Activated T-helper 9 cell treated with anti-CD3 and anti-CD28 coated beads, Interleukin-2, amount 50 U/mL, for 16 hours (primary cell): ENCODE results near the gene SCGB1D4.
A peak's percentile ranks its signal among the peaks of the same experiment; 100 is the strongest.
"Not testable (repeated sequence)": the region's sequence is repeated elsewhere in the genome, so short reads cannot be mapped to it uniquely, and the experiment has no call there.

Source experiments
- DNase-seq: peaks from one replicate; pipeline ENCODE4 v3.0.0-alpha.2; 2020; ENCODE audit warnings: low read depth

Gene SCGB1D4, protein sequence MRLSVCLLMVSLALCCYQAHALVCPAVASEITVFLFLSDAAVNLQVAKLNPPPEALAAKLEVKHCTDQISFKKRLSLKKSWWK

DNA sequence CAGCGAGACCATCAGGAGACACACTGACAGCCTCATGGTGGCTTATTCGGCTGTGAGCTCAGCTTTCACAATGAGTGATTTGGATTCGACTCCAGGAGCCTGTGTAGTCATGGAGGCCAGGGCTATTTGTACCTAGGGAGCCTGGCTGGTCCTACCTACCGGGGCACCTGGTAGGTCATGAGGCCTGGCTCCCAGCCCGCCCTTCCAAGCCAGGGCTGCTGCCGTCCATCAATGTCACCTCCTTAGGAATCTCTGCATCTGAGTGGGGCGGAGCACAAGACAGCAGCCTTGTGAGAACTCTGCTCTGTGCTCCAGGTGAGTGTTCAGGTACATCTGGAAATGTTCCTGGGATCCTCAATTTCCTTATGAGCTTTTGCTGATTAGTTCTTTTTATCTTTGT lies at the start of gene SCGB1D4:
SCGB1D4 (minus strand) TSS at position 101 of the 400 bp plus-strand sequence; CDS start at position 36, 65 bp downstream.
- no peak for DNase-seq

DNA sequence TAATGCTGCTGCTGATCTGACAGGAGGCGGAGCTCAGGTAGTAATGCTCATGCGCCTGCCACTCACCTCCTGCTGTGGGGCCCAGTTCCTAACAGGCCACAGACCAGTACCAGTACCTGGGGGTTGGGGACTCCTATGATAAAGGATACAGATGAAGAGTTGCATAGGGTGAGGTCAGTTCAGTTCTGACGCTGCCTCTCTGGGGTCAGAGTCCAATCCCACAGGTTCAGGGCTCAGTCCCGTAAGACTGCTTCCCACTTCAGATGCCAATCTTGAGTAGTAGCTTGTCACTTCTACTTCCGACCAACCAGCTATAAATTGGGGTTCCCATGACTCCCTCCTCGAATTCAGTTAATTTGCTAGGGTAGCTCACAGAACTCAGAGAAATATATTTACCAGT lies 47.0 kb upstream of the SCGB1D4 start:
- no peak for DNase-seq

DNA sequence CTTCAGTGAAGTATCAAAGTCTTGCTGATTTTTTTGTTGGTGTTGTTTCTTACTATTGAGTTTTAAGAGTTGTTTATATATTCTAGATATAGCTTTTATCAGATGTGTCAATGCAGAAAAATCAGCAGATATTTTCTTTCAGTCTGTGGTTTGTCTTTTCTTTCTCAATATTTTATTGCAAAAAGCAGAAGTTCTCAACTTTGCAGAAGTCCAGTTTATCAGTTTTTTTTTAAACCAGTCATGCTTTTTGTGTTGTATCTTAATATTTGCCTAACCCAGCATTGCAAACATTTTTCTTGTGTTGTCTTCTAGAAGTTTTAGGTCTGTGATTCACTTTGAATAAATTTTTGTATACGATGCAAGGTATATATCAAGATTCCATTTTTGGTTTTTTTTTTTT lies 45.3 kb upstream of the SCGB1D4 start:
- DNase-seq = no peak

DNA sequence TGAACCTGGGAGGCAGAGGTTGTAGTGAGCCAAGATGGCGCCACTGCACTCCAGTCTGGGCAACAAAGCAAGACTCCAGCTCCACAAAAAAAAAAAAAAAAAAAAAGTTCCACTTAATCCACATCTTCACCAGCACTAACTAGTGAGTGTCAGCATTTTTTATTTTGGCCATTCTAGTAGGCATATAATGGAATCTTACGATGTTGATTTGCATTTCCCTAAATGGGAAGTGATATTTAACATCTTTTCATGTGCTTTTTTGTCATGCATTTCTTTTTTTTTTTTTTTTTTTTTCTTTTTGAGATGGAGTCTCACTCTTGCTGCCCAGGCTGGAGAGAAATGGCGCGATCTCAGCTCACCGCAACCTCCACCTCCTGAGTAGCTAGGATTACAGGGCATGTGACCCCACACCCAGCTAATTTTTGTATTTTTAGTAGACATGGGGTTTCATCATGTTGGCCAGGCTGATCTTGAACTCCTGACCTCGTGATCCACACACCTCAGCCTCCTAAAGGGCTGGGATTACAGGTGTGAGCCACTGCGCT lies 44.8 kb upstream of the SCGB1D4 start:
- not testable (repeated sequence) for DNase-seq

DNA sequence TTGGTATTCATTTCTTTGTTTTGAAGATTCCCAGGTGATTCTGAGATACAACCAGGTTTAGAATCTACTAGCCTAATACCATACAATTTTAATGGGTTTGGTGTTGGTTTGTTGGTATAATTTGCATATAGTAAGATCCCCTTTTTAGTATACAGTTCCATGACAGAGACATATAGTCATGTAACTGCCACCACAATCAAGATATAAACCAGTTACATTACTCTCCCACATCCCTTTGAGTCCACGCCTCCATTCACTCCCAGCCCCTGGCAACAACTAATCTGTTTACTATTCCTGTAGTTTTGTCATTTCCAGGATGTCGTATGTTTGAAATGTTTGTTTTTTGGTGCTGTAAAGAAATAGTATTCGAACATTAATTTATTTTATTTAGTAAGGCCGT lies 42.7 kb upstream of the SCGB1D4 start:
- no peak for DNase-seq

DNA sequence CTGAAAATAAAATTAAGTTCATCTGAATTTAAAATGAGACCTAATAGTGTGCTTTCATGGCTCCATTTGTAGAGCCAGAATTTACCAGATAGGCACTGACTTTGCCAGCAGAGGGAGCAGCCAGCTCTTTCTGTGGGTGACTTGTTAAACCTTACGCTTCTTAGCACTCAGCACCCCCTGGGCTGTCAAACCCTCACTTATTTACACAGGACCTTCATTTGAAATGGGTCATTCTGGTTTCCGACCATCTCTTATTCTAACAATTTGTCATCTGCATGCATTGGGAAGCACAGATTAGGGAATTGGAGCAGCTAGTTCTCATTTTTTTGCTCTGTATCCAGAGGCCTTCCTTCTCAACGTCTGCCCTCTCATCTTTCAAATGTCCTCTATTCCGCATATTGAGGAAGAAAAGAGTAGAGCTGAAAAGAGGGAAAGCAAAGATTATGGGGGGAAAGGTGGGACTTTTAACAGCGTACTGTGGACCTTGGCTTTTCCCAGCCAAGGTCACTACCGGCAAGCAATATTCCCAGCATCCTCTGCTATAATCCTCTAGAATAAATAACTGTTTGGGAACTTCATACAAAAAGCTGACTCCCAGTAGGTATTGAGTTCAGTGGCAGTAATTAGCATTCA lies 41.5 kb upstream of the SCGB1D4 start:
- no peak for DNase-seq

DNA sequence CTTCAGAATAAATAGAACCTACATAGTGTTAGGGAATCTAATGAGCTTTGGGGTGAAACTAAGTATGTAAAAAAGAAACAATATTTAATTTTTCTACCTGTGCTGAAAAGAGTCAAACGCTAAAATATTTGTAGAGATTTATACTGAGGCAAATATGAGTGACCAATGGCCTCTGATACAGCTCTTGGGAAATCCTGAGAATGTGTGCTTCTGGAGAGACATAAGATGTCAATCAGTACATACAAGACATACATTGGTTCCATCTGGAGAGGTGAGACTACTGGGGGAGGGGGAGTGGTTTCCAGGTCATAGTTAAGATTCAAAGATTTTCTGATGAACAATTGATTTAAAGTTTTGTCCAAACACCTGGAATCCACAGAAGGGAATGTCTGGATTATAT lies 39.3 kb upstream of the SCGB1D4 start:
- DNase-seq = no peak

DNA sequence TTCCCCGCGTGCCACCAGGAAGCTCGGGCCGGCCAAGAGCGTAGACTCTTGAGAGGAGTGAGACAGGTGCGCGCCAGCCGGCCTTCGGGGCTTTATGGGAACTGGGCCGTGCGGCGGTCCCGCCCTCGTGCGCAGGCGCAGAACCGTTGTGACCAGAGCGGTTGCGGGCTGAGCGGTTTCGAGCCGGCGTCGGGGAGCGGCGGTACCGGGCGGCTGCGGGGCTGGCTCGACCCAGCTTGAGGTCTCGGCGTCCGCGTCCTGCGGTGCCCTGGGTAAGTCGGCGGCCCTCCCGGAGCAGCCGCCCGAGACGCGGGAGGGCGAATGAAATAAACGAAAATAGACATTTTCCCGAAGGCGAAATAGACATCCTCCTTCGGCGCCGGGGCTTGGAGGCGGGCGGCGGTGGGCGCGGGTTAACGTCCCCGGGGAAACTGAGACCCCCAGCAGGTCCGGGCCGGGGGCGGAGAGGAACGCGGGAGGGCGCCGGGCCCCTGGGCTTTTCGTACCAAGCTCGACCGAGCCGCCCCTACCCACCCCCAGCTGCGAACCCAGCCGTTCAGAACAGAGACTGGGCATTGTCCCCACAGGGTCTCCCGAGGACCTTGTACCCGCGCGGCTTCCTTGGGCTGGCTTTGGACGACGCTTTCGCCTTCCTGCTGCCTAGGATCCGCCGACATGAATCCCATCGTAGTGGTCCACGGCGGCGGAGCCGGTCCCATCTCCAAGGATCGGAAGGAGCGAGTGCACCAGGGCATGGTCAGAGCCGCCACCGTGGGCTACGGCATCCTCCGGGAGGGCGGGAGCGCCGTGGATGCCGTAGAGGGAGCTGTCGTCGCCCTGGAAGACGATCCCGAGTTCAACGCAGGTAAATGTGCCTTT lies 38.7 kb upstream of the SCGB1D4 start, which contains the start of gene ASRGL1:
ASRGL1 (plus strand) TSS at position 146 of the 879 bp plus-strand sequence; CDS start at position 676, 530 bp downstream.
- peak; percentile 58 for DNase-seq

DNA sequence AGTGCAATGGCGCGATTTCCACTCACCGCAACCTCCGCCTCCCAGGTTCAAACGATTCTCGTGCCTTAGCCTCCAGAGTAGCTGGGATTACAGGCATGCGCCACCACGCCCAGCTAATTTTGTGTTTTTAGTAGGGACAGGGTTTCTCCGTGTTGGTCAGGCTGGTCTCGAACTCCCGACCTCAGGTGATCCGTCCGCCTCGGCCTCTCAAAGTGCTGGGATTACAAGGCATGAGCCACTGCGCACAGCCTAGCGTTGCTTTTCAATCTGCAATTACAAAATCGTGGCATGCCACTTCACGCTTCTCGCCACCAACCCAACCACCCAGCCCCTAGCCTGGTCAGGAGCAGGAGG lies 38.1 kb upstream of the SCGB1D4 start:
- DNase-seq = not testable (repeated sequence)

DNA sequence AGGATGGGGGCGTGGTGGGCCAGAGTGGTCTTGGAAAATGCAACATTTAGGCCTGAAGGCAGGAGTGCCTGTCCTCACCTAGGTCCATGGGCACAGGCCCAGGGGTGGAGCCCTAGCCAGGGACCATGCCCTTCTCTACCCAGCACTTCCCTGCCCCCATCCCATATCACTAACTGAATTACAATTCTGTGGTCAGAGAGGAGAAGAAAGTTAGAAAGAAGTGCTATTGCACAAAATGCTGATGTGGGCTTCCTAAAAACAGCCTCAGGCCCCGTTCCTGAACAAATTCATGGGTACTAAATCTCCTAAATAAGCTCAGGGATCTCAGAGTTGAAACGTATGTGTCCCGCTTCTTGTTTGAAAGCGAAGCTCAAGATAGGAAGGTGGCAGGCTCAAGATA lies 34.9 kb upstream of the SCGB1D4 start:
- no peak for DNase-seq

DNA sequence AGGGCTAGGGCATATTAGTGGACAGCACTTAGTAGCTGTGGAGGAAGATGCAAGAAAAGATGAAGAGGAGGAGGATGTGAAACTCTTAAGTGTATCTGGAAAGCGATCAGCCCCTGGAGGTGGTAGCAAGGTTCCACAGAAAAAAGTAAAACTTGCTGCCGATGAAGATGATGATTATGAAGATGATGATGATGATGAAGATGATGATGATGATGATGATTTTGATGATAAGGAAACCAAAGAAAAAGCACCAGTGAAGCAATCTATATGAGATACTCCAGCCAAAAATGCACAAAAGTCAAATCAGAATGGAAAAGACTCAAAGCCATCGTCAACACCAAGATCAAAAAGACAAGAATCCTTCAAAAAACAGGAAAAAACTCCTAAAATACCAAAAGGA lies 32.4 kb upstream of the SCGB1D4 start:
- DNase-seq = not testable (repeated sequence)

DNA sequence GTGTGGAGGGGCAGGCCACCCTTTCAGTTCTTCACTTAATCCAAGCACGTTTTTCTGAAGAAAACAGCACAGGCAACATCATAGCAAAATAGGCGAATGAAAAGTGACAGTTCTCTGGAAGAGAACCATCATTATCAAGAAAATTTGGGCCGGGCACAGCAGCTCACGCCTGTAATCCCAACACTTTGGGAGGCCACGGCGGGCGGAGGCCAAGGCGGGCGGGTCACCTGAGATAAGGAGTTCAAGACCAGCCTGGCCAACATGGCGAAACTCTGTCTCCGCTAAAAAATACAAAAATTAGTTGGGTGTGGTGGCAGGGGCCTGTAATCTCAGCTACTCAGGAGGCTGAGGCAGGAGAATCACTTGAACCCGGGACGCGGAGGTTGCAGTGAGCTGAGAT lies 28.7 kb upstream of the SCGB1D4 start:
- not testable (repeated sequence) for DNase-seq

DNA sequence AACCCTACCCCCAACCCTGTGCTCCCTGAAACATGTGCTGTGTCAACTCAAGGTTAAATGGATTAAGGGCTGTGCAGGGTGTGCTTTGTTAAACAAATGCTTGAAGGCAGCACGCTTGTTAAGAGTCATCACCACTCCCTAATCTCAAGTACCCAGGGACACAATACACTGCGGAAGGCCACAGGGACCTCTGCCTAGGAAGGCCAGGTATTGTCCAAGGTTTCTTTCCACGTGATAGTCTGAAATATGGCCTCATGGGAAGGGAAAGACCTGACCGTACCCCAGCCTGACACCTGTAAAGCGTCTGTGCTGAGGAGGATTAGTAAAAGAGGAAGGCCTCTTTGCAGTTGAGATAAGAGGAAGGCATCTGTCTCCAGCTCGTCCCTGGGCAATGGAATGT lies 27.8 kb upstream of the SCGB1D4 start:
- not testable (repeated sequence) for DNase-seq

DNA sequence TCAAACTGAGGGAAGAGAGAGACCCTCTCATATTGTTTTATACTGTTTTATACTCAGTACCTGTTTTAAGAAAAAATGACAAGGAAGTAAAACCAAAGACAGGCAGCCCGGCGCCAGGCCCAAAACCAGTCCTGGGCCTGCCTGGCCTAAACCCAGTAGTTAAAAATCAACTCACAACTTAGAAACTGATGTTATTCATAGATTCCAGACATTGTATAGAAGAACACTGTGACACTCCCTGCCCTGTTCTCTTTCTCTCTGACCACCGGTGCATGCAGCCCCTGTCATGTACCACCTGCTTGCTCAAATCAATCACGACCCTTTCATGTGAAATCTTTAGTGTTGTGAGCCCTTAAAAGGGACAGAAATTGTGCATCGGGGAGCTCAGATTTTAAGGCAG lies 26.9 kb upstream of the SCGB1D4 start:
- not testable (repeated sequence) for DNase-seq

DNA sequence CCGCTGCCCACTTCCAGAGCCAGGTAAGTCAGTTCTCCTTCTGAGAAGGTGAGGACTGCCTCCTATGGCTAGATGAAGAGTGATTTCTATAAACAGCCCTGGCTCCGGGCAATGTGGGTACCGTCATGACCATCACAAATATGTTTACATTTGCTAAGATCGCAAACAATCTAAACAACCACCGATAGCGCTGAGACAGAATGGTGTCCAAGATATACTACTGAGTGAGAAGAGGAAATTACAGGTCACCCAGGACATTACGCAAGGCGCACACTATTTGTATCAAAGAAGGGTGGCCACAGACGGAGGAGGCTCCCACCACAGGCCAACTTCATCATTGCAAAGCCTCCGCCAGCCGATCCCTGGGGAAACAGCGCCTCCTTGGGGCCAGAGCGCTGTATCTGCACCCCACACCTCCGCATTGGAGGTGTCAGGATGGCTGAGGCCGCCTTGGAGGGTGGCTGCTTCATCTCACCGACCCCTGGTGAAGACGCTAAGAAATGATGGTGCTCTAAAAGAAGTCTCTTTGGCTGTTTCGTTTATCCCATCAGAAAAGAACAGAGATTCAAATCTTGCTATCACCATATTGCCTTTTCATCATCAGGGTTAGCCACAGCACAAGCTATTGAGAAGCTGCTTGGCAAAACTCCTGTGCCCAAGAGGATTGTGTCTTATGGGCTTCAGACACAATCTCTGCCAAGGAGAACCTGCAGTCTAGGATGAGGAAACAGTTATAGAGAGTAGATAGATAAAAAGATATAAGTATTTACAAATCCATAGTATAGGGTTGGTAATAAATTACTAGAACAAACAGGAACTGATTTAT lies 26.1 kb upstream of the SCGB1D4 start:
- no peak for DNase-seq

DNA sequence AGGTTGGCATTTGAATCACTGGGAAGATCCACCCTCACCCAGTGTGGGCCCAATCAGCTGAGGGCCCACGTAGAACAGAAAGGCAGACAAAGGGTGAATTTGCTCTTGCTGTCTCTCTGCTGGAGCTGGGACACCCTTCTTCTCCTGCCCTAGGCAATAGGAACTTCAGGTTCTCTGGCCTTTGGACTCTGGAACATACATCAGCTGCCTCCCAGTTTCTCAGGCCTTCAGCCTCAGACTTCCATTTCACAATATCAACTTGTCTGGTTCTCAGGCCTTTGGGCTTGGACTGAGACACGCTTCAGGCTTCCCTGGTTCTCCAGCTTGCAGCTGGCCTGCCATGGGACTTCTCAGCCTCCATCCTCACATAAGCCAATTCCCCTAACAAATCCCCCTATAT lies 23.6 kb upstream of the SCGB1D4 start:
- DNase-seq = no peak

DNA sequence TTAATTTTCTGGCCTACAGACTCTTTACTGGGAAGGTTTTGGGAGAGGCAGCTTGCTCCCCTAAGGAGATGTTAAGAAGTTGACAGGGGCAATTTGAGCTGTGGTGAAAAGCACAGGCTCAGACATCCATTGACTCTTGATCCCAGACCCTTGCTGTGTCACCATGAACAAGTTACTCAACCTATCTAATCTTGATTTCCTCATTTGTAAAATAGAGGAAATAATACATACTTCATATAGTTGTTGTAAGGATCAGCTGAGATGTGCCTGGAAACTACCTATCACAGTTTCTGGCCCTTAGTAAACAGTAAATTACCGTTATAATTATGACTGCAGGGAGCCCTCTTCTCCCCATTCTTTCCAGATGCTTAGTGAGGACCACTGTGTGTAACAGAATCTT lies 16.6 kb upstream of the SCGB1D4 start:
- DNase-seq = no peak

DNA sequence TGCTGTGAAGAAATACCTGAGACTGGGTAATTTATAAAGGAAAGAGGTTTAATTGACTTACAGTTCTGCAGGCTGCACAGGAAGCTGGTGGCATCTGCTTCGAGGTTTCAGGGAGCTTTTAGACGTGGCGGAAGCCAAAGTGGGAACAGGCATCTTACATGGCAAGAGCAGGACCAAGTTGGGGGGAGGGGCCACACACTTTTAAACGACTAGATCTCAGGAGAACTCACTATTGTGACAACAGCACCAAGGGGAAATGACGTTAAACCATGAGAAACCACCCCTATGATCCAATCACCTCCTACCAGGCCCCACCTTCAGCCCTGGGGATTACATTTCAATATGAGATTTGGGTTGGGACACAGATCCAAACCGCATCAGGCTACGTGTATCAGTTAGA lies 11.1 kb upstream of the SCGB1D4 start:
- DNase-seq = no peak

DNA sequence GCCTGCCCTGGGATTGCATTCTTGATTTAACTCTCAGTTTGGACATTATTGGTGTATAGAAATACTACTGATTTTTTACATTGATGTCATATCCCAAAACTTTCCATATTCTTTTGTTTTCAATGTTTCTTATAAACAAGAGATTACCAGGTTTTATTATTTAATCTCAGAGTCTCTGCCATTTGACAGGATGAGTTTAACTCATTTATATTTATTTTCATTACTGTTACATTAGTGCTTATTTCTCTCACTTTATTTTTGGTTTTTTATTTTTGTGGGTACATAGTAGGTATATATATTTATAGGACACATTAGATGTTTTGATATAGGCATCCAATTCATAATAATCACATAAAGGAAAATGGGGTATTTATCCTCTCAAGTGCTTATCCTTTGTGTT lies 9.1 kb upstream of the SCGB1D4 start:
- no peak for DNase-seq

DNA sequence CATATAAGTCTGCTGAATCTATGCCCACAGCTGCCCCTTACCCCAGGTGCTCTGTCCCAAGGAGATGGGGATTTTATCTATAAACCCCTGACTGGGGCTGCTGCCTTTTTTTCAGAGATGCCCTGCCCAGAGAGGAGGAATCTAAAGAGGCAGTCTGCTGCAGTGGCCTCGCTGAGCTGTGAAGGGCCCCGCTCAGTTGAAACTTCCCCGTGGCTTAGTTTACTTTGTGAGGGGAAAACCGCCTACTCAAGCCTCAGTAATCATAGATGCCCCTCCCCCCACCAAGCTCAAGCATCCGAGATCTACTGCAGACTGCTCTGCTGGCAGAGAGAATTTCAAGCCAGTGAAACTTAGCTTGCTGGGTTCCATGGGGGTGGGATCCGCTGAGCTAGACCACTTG lies 7.4 kb upstream of the SCGB1D4 start:
- DNase-seq = no peak

DNA sequence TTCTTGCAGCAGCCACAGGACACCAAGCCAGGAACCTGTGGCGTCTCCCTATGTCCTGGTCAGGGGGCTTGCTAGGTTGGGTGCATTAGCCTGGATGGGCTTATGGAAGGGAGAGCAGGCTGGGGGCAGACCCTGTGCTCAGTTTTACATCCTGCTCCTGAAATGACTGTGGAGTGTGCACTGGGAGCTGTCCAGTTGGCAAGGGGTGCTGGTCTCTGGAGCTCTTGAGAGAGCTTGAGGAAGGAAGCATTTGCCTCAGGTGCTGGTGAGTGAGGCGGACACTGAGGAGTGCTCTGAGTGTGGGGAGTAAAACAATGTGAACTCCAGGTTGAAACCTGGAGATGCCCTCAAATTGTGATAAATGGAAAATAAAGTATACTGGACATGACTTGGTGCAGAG lies 3.4 kb downstream of the SCGB1D4 start:
- no peak for DNase-seq

DNA sequence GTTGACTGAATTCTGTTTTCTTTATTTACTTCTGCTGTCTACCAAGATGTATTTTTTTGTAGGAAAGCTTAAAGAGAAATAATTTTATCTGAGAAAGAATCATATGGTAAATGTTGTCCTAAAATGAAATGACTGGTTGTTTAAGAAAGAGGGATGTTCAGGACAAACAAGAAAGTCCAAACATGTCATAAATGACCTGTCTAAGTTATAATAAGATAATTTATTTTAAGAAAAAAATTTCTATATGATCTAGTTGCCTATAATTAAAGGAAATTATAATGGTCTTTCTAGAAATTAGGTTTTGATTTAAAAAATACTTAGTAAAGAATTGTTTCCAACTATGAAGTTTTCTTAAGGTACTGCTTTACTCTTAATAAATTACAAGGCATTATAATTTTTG lies 18.4 kb downstream of the SCGB1D4 start:
- no peak for DNase-seq
